CMK (cell line): ENCODE data around the gene SOX1.

Experiments used
- DNase-seq: peaks from one replicate; pipeline ENCODE4 v3.0.0-alpha.2; 2010; ENCODE audit warnings: low read depth

Gene SOX1

DNA sequence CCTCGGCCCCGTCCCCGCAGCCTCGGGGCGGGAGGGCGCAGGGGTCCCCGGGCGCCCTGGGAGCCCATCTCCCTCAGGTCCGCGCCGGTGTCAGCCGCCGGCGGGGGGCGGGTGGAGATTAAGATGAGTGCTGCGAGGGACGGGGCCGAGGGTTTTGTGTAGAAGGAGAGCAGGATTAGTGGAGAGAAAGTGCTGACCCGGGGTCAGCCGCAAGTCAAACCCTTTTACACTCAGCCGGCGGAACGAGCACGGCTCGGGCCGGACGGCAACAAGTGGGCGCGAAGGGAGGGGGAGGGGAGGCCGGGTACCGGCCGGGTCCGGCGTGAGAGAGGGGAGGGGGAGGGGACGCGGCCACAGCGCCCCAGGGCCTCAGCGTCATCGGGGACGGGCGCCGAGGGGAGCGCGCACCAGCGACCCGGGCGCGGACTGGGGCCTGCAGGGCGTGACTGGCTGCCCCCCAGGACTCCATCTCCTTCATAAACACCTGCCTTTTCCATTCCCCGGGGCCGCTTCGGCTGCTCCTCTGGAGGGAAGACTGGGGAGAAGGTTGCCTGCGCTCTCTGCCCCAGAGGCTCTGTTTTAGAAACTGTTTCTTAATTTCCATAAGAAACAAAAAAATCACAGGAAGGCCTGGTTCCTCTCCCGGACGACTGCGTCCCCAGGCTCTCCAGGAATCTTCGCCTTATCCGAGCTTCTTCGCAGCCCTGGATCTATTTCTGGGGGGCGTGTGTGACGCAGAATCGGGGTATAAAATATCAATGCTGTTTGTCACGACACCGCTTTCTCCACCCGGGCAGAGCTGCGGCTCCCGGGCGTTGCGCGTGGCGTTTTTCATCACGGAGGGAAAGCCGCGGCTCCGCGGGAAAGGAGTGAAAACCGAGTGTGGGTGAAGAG, 6.5 kb downstream of the SOX1 start:
- DNase-seq = no peak

DNA sequence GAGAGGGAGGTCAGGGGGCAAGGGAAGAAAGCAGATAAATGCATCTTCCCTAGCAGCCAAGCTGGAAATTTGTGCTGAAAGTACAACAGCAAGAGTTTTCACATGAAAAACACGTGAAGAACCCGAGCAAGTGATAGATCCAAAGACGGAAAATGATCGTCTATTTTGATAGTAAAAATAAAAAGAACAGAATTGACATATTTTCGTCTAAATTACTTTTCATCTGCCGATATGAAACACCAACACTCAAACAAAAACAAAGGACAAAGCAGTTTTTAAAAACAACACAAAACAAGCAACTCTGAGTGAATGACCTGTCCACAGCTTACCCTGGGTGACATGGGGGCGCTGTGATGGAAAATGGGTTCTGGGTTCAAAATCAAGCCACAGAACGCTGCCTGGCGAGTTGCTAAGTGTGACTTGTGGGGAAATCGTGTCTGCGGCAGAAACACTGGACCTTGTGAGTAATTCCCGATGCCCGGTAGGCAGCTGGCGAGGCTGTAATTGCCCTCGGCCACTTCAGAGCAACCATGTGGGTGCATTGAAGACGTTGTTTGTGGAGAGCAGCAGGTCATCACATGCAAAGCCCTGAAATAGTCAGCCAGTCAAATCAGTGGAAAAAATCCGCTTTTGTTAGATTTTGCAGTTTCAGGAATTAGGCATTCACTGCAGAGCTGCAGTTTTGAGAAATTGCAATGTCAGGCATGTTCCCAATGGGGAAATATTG, 7.4 kb downstream of the SOX1 start:
- no peak for DNase-seq

DNA sequence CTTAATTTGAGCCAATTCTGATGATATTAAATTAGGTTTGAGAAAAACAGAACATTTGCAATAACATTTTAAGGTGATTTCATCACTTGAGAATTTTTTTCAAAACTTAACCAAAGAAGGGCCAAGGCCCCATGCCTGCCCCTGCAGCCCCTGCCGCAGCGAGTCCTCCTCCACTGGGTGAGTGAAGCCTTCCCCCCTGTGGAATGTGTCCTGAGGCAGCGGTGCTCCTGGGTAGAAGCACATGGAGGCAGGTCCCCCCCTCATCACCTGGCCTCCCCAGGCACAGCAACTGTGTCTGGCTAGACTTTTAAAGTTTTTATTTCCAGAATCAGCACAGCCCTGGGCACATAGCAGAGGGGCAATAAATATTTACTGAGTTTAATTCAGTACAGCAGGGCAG, 10.8 kb downstream of the SOX1 start:
- DNase-seq = no peak

DNA sequence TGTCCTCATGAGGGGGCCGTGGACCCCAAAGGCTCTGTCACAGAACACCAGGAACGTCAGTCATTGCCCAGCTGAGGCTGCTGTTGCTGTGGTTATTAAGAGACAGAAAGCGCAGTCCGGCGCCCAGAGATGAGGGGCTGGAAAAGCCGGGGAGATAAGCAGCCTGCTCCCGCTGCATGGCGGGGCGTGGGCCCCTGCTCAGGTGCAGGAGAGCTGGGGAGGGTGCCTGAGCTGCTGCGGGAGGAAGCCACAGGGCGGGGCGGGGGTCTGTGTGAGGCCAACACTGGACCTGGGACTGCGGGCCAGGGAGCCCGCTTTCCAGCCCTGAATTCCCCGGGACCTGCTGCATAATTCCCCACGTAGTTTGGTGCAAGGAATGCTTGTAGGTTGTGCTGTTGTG, 11.3 kb downstream of the SOX1 start:
- DNase-seq = no peak

DNA sequence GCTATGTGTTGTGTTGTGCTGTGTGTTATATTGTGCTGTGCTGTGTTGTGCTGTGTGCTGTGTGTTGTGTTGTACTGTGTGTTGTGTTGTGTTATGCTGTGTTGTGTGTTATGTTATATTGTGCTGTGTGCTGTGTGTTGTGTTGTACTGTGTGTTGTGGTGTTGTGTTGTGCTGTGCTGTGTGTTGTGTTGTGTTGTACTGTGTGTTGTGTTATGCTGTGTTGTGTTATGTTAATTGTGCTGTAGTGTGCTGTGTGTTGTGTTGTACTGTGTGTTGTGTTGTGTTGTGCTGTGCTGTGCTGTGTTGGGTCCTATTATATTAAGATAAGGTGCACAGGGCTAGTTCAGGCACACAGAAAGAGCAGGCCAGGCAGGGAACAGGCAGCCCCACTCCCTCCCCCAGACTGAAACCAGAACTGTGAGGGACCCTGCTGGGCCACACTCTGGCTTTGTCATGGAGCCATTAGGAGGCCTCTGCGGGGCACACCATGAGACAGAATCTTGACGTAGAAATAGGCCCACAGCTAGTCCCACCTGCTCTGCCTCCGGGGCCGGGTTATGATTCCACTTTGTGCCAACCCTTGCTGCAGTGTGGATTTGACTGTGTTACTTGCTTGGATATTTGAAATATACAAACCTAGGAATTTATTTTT, 12.1 kb downstream of the SOX1 start:
- DNase-seq = no peak

DNA sequence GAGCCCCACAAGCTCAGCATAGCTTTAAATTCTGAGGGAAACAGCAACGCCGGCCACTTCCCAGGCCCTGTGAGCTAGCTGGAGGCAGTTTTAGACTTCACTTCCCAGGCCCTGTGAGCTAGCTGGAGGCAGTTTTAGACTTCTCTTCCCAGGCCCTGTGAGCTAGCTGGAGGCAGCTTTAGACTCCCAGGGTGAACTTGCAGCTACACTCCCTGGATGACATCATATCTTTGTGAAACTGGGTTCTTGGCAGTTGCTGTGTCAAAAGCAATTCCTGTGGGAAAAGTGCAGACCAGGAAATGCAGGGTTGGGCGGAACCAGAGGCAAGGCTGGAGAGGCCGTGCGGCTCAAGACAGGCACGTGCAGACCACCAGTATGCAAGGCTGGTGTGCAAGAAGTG, 12.7 kb downstream of the SOX1 start:
- DNase-seq = no peak

DNA sequence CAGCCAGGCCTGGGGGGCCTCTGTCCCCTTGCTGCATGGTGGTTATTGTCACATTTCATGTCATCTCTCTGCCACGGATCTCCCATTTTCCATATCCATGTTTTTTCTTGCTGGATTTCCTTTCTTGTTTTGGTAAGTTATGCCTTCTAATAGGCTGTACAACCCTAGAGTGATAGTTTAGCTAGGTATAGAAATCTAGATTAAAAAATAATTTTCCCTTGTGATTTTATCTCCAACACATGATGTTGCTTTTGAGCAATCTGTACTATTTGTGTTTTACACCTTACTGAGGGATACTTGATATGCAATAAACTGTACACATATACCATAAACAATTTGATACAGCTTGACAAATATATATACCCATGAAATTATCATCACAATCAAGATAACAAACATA, 17.0 kb downstream of the SOX1 start:
- DNase-seq = no peak

DNA sequence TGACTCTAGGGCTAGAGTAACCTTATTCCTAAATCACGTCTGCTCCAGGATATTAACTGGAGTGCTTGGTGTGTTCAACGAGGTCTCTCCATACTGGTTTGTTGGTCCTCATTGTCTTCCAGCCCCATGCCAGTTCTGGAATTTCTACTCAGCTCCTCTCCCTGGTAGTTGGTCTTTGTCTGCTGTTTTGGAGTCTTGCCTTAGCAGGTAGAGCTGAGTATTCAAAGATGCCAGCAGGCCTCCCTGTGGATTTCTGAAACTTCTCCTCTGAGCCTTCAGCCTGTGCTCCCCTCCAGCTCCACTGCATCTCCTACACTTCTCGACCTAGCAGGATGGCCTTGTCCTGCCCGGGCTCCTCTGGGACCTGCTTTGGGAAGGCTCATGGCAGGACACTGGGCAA, 25.5 kb downstream of the SOX1 start:
- DNase-seq = no peak

DNA sequence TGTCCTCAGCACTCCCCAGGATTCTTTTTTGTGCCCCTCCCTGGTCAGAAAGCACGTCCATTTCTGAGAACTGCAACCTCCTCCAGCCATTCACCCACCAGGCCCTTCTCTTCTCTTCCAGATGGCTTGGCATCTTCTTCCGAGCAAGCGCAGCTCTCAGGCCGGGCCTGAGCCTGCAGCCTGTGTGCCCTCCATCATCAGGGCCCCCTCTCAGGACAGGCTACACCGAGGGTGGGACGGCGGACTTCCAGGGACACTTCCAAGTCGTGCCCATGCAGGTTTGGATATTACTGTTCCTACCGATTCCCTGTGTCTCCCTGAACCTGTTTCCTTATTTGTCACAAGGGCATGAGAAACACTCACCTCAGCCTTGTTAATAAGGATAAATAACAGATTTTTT, 28.4 kb downstream of the SOX1 start:
- DNase-seq = no peak

DNA sequence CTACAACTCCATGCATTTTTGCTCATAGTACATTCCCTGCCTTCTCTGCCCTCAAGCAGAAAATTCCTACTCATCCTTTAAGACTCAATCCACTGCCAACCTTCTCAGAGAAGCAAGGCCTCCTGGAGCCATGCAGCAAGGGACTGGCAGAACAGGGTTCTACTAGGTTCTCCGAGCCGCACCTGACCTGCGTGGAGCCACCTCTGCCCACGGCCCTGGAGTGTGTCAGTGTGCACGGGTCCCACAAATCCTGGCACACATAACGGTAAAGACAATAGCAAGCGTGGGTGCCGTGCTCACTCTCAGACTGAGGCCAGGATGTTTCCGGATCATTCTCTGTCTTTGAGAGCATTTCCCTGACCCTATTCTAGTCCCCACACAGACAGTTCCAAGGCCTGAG, 30.0 kb downstream of the SOX1 start:
- DNase-seq = no peak

DNA sequence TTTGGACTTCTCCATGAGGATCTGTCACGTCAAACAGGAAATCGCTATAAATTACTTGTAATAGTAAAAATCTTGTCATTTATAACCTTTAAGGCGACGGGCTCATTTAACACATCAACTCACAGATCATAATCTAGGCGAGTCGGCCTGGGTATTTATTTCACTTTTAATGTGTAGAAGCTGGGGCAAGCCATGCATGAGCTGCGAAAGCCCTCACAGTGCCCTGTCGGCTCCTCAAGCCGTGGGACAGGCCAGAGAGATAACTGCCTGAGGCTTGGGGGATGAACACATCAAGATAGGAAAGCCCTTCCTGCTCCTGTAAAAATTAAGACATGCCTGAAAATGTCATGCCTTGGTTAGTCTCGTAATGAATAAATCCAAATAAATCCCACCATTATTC, 30.8 kb downstream of the SOX1 start:
- DNase-seq = no peak

DNA sequence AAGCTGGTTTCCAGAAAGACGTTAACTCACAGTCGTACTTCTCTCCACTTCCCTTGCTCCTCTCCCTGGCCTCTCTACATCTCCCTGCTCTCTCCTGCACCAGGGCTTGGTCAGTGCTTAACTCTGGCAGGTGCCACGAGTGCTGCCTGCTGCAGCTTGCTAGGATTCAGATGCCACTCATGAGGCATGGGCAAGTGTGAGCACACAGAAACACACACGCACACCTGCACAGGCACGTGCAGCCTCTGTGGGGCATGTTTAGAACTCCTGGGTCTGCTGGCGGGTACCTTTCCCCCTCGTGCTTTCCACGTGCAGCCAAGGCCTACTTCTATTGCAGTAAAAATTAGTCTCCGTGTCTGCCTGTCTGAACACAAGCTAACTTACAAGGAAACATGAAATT, 31.8 kb downstream of the SOX1 start:
- DNase-seq = no peak

DNA sequence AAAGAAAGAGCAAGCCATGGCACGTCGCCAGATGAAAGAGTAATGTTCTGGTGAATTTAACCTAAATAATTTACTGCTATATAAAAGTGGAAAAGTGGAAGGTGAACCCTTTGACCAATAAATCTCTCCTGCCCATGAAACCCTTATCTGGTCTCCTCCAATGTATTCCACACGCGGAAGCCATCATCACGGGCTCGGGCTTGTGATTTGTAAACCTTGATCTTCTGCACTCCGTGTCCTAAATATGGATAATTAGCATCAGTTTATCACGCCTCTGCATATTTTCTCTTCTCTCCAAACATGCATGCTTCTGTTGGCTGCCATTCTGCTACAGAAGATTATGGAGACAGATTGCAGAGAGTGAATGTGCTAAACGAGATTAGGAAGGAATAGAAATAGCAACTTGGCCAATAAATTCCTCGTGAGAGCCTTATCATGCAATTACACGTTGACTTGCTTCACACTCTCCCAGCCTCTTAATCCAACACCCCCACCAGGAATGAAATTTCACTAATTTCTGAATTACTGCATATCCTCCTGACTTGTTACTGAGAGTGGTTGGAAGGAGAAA, 34.5 kb downstream of the SOX1 start:
- DNase-seq = no peak

DNA sequence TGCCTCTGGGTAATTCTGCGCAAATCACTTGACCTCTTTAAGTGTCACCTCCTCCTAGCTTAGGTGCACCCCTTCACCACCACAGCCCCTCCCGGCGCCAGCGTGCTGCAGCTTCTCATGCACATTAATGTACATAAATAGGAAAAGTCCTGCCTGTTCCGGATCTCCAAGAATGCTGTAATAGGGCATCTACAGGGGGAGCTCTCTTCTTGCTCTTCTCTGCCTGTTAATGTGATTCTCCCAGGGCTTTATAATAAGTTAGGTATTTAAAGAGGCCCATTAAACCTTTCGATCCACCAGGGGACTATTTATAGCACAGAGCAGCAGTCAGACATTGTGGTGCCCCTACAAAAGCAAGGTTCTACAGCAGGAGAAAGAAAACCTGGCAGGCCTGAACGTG, 35.3 kb downstream of the SOX1 start:
- DNase-seq = no peak

DNA sequence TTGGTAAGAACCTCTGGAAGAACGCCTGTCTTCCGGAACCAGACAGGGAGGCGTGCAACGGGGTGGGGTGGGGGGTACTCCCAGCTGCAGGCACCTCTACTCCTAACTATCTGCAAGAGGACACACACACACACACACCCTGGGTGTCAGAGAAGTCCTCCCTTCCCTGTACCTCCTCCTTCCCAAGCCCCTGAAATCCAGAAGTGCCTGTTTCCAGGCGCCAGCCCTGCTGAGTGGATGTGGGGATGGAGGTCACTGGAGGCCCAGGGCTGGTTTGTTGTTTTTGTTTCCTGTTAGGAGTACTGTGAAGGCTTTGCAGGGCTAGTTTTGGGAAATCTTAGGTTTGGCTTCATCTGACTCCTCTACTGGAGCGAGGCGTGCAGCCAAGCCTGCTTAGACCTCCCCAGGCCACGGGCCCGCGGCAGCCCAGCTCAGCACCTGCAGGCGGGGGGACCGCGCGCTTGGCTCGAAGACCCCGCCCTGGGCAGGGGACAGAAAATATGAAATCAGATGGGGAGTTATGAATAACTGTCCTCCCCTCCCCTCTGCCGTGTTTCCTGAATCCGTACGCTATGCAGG, 36.4 kb downstream of the SOX1 start:
- no peak for DNase-seq

DNA sequence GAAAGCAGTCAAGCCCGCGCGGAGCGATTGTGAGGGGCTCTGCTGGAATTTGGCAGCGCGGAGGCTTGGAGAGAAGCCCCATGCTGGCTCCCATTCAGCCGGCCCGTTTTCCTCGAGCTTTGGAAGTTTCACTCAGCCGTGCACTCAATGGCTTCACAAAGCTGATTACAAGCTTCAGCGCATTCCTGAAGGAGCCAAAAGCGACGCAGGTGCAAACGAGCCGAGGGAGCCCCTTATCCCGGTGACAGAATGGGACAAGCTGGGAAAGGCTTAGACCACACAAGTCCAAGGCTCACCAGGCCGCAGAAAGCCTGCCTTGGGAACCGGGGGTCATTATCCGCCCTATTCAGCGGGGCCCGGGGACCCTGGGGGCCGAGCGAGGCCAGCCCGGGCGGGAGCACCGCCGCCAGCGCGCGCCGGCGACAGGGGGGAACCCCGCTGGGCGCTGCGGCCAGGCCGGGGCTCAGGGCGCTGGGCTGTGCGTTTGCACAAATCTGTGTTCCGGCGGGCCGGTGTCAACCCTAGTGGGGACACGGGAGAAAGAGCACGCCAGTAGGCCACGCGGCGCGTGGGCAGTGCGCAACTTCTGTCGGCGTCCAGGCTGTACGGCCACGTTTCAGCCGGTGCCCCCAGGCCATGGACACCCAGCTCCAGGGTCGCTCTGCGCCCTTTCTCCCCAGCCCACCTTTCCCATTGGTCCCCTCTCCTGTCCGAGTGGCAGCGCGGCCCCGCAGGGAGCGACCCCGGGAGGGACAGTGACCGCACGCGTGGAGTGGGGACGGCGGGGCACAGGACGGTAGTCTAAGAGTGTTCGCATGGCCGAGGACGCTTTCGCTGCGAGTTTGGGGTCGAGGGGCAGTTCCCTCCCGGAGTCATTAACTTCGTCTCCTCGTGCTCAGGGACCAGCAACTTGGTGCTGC, 37.3 kb downstream of the SOX1 start:
- no peak for DNase-seq

DNA sequence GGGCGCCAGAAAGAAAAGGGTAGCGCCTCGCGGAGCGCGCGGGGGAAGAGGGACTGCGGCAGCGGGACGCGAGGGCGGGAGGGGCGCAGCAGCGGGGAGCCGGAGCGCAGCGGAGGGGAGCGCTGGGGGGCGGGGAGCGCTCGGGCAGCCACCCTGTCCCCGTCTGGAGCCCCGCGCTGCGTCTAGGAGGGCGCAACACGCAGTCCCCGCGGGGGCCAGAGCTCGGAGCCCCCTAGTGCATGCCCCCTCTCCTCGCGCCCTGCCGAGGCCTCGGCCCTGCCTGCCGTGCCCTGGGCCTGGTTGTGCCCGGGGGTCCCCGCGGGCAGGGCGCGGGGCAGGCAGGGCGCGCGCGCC, 37.9 kb downstream of the SOX1 start:
- no peak for DNase-seq

DNA sequence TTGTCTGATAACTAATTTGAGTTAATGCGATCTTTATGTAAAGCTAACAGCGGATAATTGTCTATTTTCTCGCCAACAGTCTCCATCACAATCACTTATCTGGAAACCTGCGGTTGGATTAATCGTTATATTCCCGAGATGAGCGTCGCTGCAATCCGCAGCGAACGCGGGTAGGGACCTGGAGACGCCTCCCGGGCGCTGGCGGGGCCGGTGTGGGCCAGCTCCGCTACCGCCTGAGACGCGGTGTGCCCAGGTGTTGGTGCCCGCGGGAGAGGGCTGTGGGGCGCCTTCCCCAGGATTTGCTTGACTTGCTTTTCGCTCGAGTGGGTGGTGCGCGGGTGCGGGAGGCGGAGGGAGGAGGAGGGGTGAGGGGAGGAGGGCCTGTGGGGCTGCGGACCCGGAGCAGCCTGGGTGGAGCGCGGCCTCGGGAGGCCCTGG, 38.3 kb downstream of the SOX1 start:
- no peak for DNase-seq

DNA sequence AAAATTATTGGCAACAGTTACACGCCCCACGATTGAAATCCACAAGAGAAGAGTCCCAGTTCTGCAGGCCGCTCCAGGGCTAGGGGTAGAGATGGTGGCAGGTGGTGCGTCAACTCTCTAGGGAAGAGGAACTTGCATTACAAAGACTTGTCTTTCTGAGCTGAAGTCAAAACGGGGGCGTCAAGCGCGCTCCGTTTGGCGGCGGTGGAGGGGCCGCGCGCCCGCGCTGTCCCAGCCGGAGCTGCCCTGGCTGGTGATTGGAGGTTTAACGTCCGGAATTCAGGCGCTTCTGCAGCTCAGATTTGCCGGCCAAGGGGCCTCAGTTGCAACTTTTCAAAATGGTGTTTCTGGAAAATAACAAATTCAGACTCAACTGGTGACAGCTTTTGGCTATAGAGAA, 38.9 kb downstream of the SOX1 start:
- no peak for DNase-seq

DNA sequence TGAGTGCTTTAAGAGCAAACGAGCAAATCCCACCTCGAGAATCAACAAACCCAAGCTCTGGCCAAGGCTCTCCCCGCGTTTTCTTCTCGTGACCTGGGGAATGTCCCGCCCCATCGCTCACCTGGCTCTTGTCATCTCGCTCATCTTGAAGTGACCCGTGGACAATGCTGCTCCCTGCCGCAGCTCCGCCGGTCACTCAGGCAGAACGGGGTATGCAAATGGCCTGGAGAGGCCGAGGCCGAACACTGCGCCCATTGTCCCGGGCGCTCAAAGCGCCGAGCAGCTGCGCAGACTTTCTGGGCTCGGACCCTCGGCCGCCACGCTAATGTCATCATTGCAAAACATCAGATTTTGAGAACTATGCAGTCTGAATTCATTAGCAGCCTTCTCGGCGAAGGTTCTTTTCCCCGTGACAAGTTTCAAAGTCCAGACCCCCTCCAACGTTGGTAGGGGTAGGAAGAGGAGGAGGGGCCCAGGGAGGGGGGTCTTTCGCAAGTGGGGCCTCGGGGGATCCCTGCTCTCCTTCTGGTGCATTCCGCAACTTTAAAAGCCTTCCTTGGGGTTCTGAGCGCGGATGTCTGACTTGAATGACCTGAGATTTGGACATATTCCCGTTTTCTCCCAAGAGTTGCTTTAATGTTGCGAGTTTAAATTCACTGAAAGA, 39.7 kb downstream of the SOX1 start:
- no peak for DNase-seq

DNA sequence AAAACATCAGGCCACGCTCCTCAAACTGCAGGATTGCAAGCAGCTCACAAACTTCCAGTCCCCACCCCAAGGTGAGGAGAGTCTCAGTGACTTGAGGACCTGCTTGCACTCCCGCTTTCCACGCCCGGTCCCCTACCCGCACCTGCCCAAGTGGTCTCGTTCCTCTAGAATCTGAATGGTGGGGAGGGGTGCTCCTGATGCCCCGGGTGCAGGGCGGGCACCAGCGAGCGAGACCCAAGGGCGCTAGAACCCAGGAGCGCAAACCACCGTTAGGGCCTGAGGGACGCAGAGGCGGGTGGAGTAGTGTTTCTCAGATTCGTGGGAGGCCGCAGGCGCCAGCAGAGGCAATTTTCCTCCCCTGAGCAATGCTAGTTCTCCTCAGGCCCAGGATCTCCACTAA, 40.3 kb downstream of the SOX1 start:
- no peak for DNase-seq
